ENCODE data around the gene WDR77.

WDR77 gene

DNA sequence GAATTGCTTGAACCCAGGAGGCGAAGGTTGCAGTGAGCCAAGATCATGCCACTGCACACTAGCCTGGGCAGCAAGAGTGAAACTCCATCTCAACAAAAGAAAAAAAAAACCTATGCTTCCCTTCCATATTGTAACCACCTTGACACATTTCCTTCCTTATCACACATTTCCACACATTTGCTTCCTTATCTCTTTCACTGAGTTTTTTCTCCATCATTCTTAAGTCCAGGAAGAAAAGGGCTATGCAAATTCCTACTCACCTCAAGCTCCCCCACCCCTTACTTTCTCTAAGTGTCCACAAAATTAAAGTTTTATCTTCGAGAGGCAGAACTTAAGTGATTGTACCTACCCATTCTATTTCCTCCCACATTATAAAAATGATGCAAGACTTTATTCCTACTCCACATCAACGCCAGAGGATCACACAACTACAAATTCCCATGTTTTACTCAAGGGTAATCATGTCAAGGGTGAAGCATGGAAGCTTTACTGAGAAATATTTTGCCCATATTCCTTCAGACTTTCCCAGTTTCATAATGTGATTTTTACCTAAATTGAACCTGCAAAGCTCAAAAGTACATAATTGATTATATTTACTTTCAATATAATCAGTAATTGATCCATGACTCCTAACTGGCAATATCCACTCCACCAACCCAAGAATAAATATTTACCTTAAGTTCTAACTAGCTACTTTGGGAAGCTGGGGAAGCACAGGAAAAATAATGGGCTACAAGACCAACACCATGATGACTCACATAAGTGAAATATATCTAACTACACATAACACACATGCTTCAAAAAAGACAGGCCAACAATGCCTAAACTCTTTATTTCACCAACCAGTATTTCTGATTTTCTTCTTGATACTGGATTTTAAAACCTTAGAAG lies 9.3 kb downstream of the WDR77 start:
- no peak for DNase-seq (ENCODE audit: low spot score)

DNA sequence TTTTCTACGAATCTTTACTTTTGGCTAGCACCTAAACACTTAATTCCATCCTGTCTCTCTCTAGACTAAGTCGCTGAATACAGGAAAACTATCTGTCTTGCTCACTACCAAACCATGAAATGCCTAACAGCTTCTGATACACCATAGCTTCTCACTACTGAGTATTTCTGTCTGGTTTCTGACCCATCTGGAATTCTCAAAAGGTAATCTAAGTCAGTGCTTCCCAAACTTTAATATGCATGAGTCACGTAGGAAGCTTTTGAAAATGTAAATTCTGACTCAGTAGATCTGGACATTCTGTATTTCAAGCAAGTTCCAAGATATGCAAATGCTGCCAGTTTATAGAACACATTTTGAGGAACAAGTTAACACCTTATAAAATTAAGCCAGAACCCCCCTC lies 12.3 kb downstream of the WDR77 start:
- no peak for DNase-seq (ENCODE audit: low spot score)

GRCh38 chr1:111424281-111424680 lies 24.8 kb downstream of the WDR77 start:
- no peak for DNase-seq (ENCODE audit: low spot score)

GRCh38 chr1:111422546-111423391 lies 26.3 kb downstream of the WDR77 start:
- no peak for DNase-seq (ENCODE audit: low spot score)

GRCh38 chr1:111420377-111420776 lies 28.7 kb downstream of the WDR77 start:
- no peak for DNase-seq (ENCODE audit: low spot score)

GRCh38 chr1:111419037-111419436 lies 30.0 kb downstream of the WDR77 start:
- no peak for DNase-seq (ENCODE audit: low spot score)

DNA sequence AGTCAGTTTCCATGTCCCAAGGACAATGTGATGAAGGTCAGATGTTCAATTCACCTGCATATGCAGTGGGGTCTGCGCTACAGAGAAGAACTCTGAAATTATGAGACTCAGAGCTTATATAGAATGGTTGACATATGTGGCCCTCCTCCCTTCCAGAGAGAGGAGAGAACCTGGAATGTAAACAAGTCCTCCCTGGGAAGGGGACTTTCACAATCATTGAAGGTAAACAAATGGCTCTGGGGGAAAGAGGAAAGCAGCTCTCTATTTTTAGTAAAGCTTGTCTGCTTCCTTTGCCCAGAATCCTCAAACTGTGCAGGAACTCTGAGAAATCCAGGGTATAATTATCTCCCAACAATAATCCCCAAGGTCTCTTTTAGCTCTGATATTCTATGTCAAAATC lies 31.3 kb downstream of the WDR77 start:
- DNase-seq (ENCODE audit: low spot score) = no peak

- no peak for DNase-seq (ENCODE audit: low spot score)
Observed at GRCh38 chr1:111415461-111415860, 33.6 kb downstream of the WDR77 start.

GRCh38 chr1:111414756-111415155 lies 34.3 kb downstream of the WDR77 start:
- no peak for DNase-seq (ENCODE audit: low spot score)

DNA sequence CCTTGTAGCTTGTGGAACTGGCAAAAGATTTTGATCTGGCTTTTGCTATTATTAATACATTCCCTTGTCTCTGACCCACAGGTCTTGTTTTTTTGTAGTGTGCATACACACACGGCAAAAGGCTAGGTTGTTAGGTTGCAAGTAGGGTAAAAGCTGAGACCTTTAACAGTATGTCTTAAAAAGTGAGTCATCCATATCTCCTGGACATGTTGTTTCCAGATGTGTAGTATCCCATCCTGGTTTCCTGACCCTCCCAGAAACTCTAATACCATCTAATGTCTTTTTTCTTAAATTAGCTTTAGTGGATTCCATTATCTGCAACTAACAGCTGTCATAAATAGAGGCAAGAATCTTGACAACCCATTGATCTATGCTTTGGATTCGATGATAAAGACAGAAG lies 36.2 kb downstream of the WDR77 start:
- no peak for DNase-seq (ENCODE audit: low spot score)

GRCh38 chr1:111407301-111407700 lies 41.8 kb downstream of the WDR77 start:
- no peak for DNase-seq (ENCODE audit: low spot score)

DNA sequence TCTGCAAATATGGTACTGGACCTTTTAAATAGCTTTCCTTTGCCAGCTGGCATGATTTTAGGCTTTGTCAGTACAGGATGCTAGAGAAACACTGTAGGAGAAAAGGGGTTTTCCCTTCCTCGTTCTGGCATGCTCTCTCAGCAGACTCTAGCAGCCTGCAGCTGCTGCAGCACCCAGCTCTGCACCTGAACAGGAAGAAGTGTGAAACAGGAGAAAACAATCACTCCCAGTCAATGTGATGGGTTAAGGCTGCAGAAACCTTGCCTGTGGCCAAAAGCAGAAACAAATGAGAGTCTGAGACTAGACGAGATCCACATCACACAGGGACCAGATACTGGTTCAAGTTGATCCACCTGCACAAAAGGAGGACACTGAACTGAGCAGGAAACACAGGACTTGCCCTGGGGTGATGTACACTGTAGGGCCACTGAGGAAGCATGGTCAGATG lies 42.7 kb downstream of the WDR77 start:
- DNase-seq (ENCODE audit: low spot score) = no peak

DNA sequence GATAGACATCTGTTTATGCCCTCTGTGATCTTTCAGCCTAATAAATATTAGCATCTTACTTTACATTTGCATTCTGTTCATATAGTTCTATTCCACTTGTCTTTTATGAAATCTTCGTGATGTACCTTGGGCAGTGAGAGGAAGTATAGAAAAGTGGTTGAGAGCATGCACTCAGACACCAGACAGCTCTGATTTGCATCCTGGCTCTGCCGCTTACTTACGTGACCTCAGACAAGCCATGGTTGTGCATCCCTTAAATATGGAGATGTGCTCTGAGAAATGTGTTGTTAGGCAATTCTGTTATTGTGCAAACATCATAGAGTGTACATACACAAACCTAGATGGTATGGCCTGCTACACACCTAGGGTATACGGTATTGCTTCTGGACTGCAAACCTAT lies 44.5 kb downstream of the WDR77 start:
- no peak for DNase-seq (ENCODE audit: low spot score)

DNA sequence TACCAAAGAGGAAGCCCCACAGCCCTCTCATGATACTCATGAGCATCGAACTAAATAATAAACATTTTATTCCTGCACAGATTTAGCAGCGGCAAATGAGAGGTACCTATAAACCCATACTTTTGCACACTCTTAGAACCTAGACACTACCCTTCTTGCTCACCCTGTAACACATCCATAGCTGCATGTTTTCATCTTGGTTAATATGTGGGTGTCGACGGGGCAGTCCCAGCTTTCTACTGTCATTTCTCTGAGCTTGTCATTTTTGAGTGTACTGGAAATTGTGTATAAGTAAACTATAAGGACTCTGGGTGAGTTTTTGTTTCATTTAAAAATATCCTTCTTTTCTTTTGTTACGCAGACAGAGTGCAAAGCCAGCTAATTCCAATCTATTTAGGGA lies 47.0 kb downstream of the WDR77 start:
- DNase-seq (ENCODE audit: low spot score) = no peak

DNA sequence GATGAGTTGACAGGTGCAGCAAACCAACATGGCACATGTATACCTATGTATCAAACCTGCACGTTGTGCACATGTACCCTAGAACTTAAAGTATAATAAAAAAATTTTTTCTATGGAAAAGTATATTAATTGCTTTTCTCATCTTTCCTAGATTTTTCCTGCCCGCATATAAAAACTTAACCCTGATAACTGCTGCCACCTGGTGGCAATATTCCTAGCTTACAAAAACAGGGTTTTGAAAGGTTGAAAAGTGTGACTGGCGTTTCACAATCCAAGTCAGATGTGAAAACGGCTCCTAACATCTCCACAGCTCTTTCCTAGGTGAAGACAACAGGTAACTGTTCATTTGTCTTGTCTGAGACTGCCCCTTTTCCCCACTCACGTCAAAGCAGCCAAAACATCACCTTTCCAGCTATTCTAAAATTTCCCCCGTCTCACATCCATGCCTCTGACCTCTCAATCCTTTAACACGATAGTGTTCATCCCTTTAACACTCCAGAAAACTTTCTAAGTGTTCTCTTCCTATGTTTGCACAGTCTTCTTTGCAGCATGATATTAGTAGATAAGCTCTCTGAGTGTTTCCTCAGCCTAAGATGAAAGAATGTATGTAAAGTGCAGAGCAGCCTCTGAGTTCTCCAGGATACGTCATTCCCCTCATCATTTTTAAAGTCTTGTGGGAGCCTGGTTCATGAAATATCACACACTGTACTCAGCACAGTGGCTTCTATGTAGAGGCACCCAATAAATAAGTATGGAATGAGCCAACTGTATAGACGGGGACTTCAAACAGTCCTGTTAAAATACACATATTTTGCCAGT lies 49.1 kb downstream of the WDR77 start:
- peak; percentile 39 for DNase-seq (ENCODE audit: low spot score)

DNA sequence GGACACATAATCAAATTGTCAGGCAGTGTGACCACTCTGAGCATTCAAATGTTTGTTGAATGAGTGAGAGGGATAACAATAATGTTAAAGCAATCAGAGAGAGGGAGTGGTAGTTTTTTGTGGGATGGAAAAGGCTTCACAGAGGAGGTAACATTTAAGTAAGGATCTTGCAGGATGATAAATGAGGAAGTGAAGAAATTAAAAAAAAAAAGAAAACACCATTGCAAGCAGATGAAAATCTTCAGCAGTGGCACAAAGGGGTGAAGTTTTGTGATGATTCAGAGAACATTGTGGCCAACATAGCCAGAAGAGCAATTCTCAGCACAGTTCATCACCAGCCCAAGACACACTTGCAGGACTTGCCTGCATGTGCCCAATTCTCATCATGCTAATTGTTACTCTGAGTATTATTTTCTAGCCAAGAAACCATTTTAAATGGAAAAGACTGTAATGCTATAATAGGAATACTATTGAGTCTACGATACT lies 56.6 kb downstream of the WDR77 start:
- no peak for DNase-seq (ENCODE audit: low spot score)

- DNase-seq (ENCODE audit: low spot score) = no peak
Observed at GRCh38 chr1:111392042-111392441, 57.0 kb downstream of the WDR77 start.
